ENCODE results near the gene NOS1AP.

NOS1AP gene

DNA sequence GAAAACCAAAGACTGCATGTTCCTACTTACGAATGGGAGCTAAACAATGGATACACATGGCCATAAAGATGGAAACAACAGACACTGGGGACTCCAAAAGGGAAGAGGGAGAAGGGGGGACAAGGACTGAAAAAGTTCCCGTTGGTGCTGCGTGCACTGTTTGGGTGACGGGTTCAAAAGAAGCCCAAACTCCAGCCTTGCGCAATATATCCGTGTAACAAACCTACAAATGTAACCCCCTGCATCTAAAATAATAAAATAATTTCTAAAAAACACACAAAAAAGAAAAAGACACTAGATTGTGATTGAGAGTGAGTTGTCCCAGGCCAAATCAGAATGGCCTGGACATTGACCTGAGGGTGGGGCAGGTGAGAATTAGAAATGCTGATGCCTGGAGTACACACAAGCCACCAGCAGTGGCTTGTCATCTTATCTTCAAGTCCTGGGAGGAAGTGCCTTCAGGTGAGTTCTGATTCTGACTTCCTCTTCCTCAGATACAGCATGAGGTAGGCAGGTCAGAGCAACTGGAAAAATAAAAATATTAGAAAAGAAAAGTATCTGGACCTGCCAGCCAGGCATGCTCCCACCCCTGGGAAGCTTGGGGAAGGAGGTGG lies 252.4 kb downstream of the NOS1AP start:
- Mint-ChIP-seq H3K9me3 (no peaks in the 10 kb centered on the region), H3K27me3 (ENCODE audit: low read depth) (peaks cover 11% of the 10 kb centered on the region), H3K4me3 (no peak overlapping the region), H3K4me1 (ENCODE audit: low read depth) (no peaks in the 10 kb centered on the region), H3K36me3 (ENCODE audit: low read depth) (no peaks in the 10 kb centered on the region), H3K27ac (no peak overlapping the region)

DNA sequence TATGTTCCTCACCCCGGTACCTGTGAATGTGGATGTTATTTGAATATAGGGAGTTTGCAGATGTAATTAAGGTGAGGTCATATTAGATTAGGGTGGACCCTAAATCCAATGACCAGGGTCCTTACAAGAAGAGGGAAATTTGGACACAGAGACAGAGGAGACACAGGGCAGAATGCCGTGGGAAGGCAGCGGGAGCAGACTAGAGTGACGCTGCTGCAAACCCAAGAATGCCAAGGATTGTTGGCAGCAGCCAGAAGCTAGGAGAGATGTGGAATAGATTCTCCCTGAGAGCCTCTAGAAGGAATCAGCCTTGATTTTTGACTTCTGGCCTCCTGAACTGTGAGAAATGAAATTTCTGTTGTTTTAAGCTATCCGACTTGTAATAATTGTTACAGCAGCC lies 253.5 kb downstream of the NOS1AP start:
- Mint-ChIP-seq H3K4me3 (no peak overlapping the region), H3K9me3 (no peaks in the 10 kb centered on the region), H3K27ac (no peak overlapping the region), H3K36me3 (ENCODE audit: low read depth) (no peaks in the 10 kb centered on the region), H3K4me1 (ENCODE audit: low read depth) (no peaks in the 10 kb centered on the region), H3K27me3 (ENCODE audit: low read depth) (peaks cover 11% of the 10 kb centered on the region)

DNA sequence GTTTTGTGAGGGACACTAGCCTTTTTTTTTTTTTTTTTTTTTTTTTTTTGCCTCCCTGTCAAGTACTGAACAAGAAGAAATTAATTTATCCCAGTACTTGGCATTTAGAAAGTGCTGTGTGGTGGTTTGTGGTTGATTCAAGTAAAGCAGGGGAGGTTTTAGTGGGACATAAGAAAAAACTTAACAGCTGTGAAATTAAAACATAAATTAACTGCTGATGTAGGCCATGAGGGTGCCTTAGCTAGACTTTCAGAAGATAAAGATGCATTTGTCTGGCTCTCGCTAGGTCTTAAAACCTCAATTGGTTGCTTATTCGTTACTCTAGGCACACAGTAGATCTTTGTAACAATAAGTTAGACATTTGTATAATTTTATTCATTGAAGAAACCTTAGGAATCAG lies 254.9 kb downstream of the NOS1AP start:
- H3K27ac Mint-ChIP-seq = no peak overlapping the region
- peaks cover 10% of the 10 kb centered on the region for H3K27me3 Mint-ChIP-seq (ENCODE audit: low read depth)
- H3K4me1 Mint-ChIP-seq (ENCODE audit: low read depth) = no peaks in the 10 kb centered on the region
- H3K9me3 Mint-ChIP-seq = no peaks in the 10 kb centered on the region
- H3K4me3 Mint-ChIP-seq = no peak overlapping the region
- no peaks in the 10 kb centered on the region for H3K36me3 Mint-ChIP-seq (ENCODE audit: low read depth)

DNA sequence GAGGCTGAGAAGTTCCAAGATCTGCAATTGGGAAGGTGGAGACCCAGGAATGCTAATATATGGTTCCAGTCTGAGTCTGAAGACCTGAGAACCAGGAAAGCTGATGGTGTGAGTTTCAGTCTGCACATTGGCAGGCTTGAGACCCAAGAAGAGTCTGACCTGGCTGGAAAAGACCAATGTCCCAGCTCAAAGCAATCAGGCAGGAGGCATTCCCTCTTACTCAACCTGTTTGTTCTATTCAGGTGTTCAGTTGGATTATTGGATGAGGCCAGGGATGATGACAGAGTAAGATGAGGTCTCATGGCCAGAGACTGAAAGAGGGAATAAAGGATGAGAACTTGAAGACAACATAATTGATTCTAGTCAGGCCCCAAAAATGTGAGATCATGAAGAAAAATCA lies 257.1 kb downstream of the NOS1AP start:
- Mint-ChIP-seq H3K9me3 (no peaks in the 10 kb centered on the region), H3K4me3 (no peak overlapping the region), H3K36me3 (ENCODE audit: low read depth) (no peaks in the 10 kb centered on the region), H3K4me1 (ENCODE audit: low read depth) (no peaks in the 10 kb centered on the region), H3K27ac (no peak overlapping the region), H3K27me3 (ENCODE audit: low read depth) (peaks cover 14% of the 10 kb centered on the region)

DNA sequence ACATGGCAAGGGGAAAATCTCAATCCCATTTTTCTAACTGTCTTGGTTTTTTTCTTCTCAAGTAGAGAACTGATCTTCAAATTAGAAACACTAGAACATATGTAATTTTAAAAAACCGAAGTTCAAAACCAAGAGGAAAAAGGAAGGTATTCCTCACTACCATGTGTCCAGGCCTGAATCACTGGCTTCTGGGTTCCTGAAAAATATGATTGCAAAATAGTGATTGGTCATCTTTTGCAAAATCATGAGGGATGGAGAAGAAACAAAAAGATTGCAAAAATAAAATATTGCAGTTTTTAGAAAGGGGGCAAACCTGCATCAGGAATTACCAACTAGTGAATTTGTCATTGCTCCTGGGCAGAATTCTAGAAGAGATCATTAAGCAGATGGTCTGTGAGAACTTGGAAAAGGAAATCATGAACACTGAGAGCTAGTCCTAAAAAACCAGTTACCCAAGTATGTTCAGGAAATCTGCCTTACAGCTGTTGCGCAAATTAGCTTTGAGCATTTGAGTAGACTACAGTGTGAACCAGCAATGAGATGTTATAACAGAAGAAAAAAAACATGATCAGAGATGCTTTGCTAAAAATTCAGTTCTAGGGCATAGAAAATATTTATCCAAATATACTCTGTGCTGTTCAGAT lies 257.8 kb downstream of the NOS1AP start:
- Mint-ChIP-seq H3K4me1 (ENCODE audit: low read depth) (no peaks in the 10 kb centered on the region), H3K4me3 (no peak overlapping the region), H3K36me3 (ENCODE audit: low read depth) (no peaks in the 10 kb centered on the region), H3K27ac (no peak overlapping the region), H3K9me3 (no peaks in the 10 kb centered on the region), H3K27me3 (ENCODE audit: low read depth) (peaks cover 20% of the 10 kb centered on the region)

DNA sequence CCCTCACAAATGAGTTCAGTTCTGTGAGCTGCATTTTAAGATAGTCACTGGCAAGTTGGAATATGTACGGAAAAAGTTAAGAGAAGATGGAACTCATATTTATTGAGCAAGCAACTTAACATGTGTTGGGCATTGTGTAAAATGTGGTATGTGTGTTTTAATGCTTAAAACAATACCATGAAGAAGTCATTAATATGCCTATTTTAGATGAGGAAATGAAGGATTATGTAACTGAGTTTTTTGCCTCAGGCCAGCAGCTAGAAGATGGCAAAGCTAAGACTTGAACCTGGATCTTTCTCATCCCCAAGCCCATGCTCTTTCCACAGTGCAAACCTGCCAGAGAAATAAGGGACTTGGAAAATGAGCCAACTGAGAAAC lies 258.3 kb downstream of the NOS1AP start:
- Mint-ChIP-seq H3K4me1 (ENCODE audit: low read depth) (no peaks in the 10 kb centered on the region), H3K4me3 (no peak overlapping the region), H3K27ac (no peak overlapping the region), H3K27me3 (ENCODE audit: low read depth) (peaks cover 20% of the 10 kb centered on the region), H3K36me3 (ENCODE audit: low read depth) (no peaks in the 10 kb centered on the region), H3K9me3 (no peaks in the 10 kb centered on the region)

DNA sequence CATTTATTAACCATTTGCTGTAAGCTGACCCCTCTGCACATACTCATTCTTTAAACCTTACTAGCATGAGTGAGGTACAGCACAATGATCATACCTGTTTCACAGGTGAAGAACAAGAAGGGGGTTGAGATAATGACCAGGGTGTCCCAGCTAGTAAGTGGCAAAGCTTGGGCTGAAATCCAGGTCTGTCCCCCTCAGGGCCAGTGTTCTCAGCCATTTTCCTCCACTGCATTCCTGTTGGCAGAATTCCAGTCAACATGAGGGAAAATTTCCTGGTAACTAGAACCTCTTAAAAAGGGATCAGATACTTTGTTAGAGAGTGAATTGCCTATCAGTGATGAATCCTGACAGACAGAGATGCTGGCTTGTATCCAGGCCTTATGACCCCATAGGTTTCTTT lies 259.0 kb downstream of the NOS1AP start:
- H3K4me1 Mint-ChIP-seq (ENCODE audit: low read depth) = no peaks in the 10 kb centered on the region
- peaks cover 20% of the 10 kb centered on the region for H3K27me3 Mint-ChIP-seq (ENCODE audit: low read depth)
- no peaks in the 10 kb centered on the region for H3K36me3 Mint-ChIP-seq (ENCODE audit: low read depth)
- H3K27ac Mint-ChIP-seq = no peak overlapping the region
- H3K4me3 Mint-ChIP-seq = no peak overlapping the region
- H3K9me3 Mint-ChIP-seq = no peaks in the 10 kb centered on the region

DNA sequence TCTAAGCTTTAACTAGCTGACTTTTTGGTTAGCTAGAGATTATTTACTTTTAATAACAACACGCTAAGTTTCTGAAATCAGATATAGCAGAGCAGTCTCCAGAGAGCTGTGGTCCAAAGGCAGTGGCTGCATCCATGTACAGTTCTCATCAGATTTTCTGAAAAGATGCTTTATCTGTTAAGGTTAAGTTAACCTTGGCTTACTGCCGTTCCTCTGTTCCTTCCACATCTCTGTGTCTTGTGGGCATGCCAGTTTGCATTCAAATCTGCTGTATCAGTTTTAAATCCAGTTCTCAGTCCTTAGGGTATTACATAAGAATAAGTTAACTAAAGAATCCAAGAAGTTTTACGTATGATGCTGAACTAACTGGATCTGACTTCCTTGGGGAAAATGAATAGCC lies 260.3 kb downstream of the NOS1AP start:
- no peaks in the 10 kb centered on the region for H3K36me3 Mint-ChIP-seq (ENCODE audit: low read depth)
- H3K4me1 Mint-ChIP-seq (ENCODE audit: low read depth) = no peaks in the 10 kb centered on the region
- H3K27me3 Mint-ChIP-seq (ENCODE audit: low read depth) = peaks cover 14% of the 10 kb centered on the region
- no peaks in the 10 kb centered on the region for H3K9me3 Mint-ChIP-seq
- H3K27ac Mint-ChIP-seq = no peak overlapping the region
- no peak overlapping the region for H3K4me3 Mint-ChIP-seq

DNA sequence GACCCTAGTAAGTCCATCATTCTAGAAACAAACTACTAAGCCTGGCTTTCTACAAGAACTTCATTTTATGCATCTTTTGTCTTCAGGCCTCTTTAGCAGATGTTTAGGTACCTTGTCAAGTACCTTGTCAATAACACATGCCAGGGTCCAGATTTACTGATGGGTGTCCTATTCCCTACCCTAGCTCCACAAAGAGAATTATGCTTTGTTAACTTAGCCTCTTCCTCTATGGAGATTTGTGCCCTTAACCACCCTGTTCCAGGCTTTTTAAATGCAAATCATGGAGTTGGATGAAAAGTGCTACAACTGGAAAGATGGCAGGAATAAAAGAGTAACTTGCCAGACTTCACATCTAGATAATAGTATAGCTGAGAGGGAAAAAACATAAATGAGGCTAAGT lies 264.5 kb downstream of the NOS1AP start:
- H3K27ac Mint-ChIP-seq = no peak overlapping the region
- H3K4me3 Mint-ChIP-seq = no peak overlapping the region
- no peaks in the 10 kb centered on the region for H3K36me3 Mint-ChIP-seq (ENCODE audit: low read depth)
- H3K9me3 Mint-ChIP-seq = no peaks in the 10 kb centered on the region
- H3K4me1 Mint-ChIP-seq (ENCODE audit: low read depth) = no peaks in the 10 kb centered on the region
- H3K27me3 Mint-ChIP-seq (ENCODE audit: low read depth) = peaks cover 26% of the 10 kb centered on the region

DNA sequence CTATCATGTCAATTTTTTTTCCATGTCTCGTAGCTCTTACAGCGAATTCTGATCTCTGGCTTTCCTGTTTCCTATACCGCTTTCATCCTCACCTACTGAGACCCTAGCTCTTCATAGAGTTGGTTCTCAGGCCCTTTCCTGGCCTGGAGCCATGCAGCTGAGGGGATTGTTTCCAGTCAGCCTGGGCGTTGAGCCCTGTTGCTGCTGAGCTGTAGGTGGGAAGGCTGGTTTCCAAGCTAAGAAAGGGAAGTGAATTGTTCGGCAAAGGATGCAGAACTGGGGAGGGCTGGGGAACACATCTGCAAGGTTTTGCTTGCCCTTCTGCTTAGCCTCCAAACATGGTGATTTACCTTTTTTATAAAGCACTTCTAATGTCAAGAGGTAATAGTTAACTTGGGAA lies 265.6 kb downstream of the NOS1AP start:
- Mint-ChIP-seq H3K27ac (no peak overlapping the region), H3K4me3 (no peak overlapping the region), H3K9me3 (no peaks in the 10 kb centered on the region), H3K27me3 (ENCODE audit: low read depth) (peaks cover 26% of the 10 kb centered on the region), H3K36me3 (ENCODE audit: low read depth) (no peaks in the 10 kb centered on the region), H3K4me1 (ENCODE audit: low read depth) (no peaks in the 10 kb centered on the region)

DNA sequence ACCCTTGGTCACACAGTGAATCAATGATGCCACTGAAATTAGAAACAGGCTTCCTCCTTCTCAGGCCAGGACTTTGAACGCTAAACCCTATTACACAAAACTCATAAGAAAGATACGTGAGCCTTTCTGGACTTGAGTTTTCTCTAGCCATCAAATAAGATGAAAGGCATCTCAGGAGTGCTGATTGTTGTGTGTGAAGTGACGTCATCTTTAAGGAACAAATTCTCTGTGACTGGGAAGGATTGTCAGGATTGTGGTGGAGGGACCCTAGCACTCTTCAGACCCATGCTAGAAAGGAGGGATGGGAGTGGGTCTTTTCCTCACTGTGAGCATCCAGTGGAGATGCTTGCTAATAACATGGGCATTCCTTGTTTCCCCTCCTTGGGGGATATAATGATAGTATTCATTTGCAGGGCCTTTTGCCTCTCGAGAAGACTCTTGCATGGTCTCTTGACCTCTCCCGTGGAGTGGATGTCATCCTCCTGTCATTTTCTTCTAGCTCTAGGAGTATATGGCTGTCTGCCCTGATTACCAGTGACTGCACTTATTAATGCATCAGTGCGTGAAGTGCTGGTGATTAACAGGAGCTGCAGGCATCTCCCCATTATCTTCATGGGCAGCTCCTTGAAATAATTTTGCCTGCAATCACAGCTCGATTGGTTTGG lies 267.3 kb downstream of the NOS1AP start:
- H3K27me3 Mint-ChIP-seq (ENCODE audit: low read depth) = peaks cover 19% of the 10 kb centered on the region
- no peak overlapping the region for H3K4me3 Mint-ChIP-seq
- no peaks in the 10 kb centered on the region for H3K9me3 Mint-ChIP-seq
- no peaks in the 10 kb centered on the region for H3K4me1 Mint-ChIP-seq (ENCODE audit: low read depth)
- H3K27ac Mint-ChIP-seq = no peak overlapping the region
- H3K36me3 Mint-ChIP-seq (ENCODE audit: low read depth) = no peaks in the 10 kb centered on the region

DNA sequence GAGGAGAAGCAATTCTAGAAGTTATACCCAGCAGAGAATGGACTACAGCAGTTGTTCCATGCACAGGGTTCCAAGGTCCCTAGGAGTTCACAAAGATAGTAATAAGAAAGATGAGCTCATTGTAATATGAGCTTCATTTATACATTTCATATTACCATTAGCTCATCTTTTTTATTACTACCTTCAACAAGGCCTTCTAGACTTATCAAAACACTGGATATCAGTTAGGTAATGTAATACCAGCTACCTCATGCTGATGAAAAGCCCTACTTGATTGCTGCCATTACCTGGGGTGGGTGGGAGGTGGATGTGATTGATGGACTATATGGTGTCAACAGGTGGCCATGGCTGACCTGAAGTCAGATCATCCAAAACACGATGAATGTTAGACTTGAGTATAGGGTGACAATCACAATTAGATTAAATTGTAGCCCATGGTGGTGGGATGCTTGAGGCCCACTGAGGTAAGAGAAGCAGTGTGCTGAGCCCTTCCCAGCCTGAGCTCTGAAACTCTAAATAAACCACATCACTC lies 273.0 kb downstream of the NOS1AP start:
- H3K9me3 Mint-ChIP-seq = no peaks in the 10 kb centered on the region
- H3K27me3 Mint-ChIP-seq (ENCODE audit: low read depth) = peaks cover 7% of the 10 kb centered on the region
- H3K27ac Mint-ChIP-seq = no peak overlapping the region
- no peaks in the 10 kb centered on the region for H3K4me1 Mint-ChIP-seq (ENCODE audit: low read depth)
- H3K4me3 Mint-ChIP-seq = no peak overlapping the region
- H3K36me3 Mint-ChIP-seq (ENCODE audit: low read depth) = no peaks in the 10 kb centered on the region

DNA sequence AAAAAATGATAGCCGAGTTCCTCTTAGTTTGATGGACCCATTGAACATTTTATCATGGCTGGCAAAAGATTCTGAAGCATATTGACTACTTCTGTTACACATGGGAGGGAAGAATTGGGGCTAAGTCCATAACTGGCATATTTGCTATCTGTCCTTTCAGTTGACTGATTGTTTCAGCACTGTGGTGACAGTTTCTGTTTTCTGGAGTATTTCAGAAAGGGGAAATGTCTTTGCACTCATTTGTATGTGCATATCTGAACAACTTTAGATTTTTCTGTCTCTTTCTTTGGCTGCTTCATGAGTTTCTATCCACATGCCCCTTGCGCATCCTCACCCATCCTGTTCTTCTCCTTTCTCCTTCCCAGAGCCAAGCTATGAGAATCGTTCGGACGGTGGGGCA lies 274.0 kb downstream of the NOS1AP start:
- Mint-ChIP-seq H3K27me3 (ENCODE audit: low read depth) (peaks cover 2% of the 10 kb centered on the region), H3K27ac (no peak overlapping the region), H3K36me3 (ENCODE audit: low read depth) (no peaks in the 10 kb centered on the region), H3K4me1 (ENCODE audit: low read depth) (no peaks in the 10 kb centered on the region), H3K4me3 (no peak overlapping the region), H3K9me3 (no peaks in the 10 kb centered on the region)

DNA sequence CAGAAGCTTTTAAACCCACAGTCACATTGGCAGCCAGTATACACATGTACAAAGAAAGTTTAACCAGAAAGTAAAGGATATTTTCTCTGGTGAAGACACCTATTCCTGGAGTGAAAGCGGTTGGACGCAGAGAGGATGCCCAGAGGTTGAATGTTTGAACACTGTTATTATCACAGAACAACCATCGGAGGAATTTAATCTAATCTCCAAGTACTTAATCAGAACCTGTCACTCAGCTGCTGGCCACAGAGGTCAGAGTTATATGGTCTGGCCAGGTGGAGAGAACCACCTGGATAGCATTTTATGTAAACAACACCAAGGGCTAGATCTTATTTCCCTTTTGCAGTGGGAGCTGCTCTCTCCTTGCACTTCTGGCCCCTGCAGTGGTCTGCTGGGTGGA lies 277.8 kb downstream of the NOS1AP start:
- Mint-ChIP-seq H3K4me1 (ENCODE audit: low read depth) (no peaks in the 10 kb centered on the region), H3K4me3 (no peak overlapping the region), H3K9me3 (no peaks in the 10 kb centered on the region)

DNA sequence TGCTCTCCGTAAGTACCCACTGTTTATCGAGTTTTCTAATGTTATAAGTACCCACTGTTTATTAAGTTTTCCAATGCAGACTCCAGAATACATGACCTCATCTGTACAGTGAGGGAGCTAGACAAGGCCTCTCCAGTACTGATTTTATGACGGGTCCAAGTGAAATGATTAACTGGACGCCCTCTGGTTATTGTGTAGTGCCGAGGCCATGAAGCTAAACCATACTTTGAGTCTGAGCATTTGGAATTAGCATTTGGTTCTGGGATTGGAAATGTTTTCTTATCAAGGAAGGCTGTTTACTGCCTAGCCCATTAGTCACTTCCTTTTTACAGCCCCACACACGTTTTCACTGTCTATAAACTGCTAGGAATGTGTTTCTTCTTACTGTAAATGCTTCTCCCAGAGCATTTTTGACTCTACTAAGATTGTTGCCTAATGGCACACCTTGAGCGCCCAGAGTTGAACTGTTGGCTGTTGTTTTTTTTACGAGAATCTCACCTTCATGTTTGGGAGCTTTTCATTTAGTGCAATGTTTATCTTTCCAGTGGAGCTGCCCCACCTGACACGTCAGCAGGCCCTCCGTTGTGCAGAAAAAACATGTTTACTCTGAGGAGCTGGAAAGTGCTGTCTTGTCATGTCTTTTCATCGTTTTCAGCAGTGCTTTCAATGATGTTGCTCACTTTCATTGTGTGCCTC lies 280.3 kb downstream of the NOS1AP start:
- Mint-ChIP-seq H3K27ac (no peak overlapping the region), H3K4me3 (no peak overlapping the region), H3K27me3 (ENCODE audit: low read depth) (no peaks in the 10 kb centered on the region), H3K36me3 (ENCODE audit: low read depth) (no peaks in the 10 kb centered on the region), H3K4me1 (ENCODE audit: low read depth) (no peaks in the 10 kb centered on the region), H3K9me3 (no peaks in the 10 kb centered on the region)

More for the DNA sequence above, 277.8 kb downstream of the NOS1AP start:
- no peaks in the 10 kb centered on the region for H3K36me3 Mint-ChIP-seq (ENCODE audit: low read depth)
- H3K27me3 Mint-ChIP-seq (ENCODE audit: low read depth) = no peaks in the 10 kb centered on the region
- no peak overlapping the region for H3K27ac Mint-ChIP-seq
